ENCODE results near the gene SMAD3.

The SMAD3 gene

GRCh38 chr15:67096546-67097294 lies 31.3 kb downstream of the SMAD3 start:
- DNase-seq (ENCODE audit: low read depth) = peak; percentile 81

GRCh38 chr15:67097424-67097823 lies 32.0 kb downstream of the SMAD3 start:
- DNase-seq (ENCODE audit: low read depth) = no peak

GRCh38 chr15:67097930-67098740 lies 32.7 kb downstream of the SMAD3 start:
- no peak for DNase-seq (ENCODE audit: low read depth)

- no peak for DNase-seq (ENCODE audit: low read depth)
Observed at GRCh38 chr15:67098768-67099282, 33.4 kb downstream of the SMAD3 start.

GRCh38 chr15:67100124-67100791 lies 34.9 kb downstream of the SMAD3 start:
- no peak for DNase-seq (ENCODE audit: low read depth)

GRCh38 chr15:67100801-67101581 lies 35.6 kb downstream of the SMAD3 start:
- DNase-seq (ENCODE audit: low read depth) = no peak

GRCh38 chr15:67101911-67102598 lies 36.7 kb downstream of the SMAD3 start:
- peak; percentile 78 for DNase-seq (ENCODE audit: low read depth)

- no peak for DNase-seq (ENCODE audit: low read depth)
Observed at GRCh38 chr15:67102599-67102929, 37.2 kb downstream of the SMAD3 start.

GRCh38 chr15:67103021-67103420 lies 37.6 kb downstream of the SMAD3 start:
- DNase-seq (ENCODE audit: low read depth) = no peak

- DNase-seq (ENCODE audit: low read depth) = no peak
Observed at GRCh38 chr15:67103432-67103831, 38.0 kb downstream of the SMAD3 start.

- no peak for DNase-seq (ENCODE audit: low read depth)
Observed at GRCh38 chr15:67103869-67104268, 38.5 kb downstream of the SMAD3 start.

- DNase-seq (ENCODE audit: low read depth) = no peak
Observed at GRCh38 chr15:67104510-67104909, 39.1 kb downstream of the SMAD3 start.

GRCh38 chr15:67105065-67105951 lies 39.9 kb downstream of the SMAD3 start:
- DNase-seq (ENCODE audit: low read depth) = peak; percentile 99

GRCh38 chr15:67105991-67106763 lies 40.8 kb downstream of the SMAD3 start:
- DNase-seq (ENCODE audit: low read depth) = no peak

- no peak for DNase-seq (ENCODE audit: low read depth)
Observed at GRCh38 chr15:67106764-67107013, 41.3 kb downstream of the SMAD3 start.

GRCh38 chr15:67107014-67107812 lies 41.8 kb downstream of the SMAD3 start:
- peak; percentile 99 for DNase-seq (ENCODE audit: low read depth)

GRCh38 chr15:67108122-67108961 lies 42.9 kb downstream of the SMAD3 start:
- DNase-seq (ENCODE audit: low read depth) = peak; percentile 54
